Measurements from ENCODE around the gene KCNS3.

DNA sequence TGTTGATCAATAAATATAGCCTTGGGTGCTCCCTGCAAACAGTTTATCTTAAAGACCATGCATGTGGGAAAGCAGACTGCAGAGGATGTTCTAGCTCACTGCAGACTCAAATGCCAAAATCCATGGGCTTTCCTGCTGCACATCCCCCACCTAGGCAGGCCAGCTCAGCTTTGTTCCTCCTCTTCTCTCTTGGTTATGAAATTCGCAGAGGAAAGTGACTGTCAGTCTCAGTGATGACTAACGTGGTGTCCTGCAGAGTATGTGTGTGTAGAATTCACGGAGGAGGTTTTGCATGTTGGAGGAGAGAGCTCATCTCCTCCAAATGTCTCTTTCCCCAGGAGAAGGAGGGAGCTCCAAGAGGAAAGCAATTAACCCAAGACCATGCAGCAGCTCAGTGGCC, 21.4 kb upstream of the KCNS3 start:
- TF ChIP-seq POLR2A (IDR thresholded peaks at IDR 0.05; ENCODE audit: low read depth) (no peak), POLR2AphosphoS5 (IDR thresholded peaks at IDR 0.05) (no peak)
- TF ChIP-seq, protein P1, sequence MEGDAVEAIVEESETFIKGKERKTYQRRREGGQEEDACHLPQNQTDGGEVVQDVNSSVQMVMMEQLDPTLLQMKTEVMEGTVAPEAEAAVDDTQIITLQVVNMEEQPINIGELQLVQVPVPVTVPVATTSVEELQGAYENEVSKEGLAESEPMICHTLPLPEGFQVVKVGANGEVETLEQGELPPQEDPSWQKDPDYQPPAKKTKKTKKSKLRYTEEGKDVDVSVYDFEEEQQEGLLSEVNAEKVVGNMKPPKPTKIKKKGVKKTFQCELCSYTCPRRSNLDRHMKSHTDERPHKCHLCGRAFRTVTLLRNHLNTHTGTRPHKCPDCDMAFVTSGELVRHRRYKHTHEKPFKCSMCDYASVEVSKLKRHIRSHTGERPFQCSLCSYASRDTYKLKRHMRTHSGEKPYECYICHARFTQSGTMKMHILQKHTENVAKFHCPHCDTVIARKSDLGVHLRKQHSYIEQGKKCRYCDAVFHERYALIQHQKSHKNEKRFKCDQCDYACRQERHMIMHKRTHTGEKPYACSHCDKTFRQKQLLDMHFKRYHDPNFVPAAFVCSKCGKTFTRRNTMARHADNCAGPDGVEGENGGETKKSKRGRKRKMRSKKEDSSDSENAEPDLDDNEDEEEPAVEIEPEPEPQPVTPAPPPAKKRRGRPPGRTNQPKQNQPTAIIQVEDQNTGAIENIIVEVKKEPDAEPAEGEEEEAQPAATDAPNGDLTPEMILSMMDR (IDR thresholded peaks at IDR 0.05): no peak
